ENCODE results near the gene CDC42BPA. TPM values are rescaled to one million over a fixed set of nuclear protein-coding genes. Genes with fewer than 3 reads are reported as not detected.

CDC42BPA gene
- total and polyA plus RNA-seq, 2 of the 8 experiments (the other 6 are each of a cell fraction or from before 2014, with no cell fraction given), result 7.1 to 28.5 TPM

- TF ChIP-seq HDAC2 (IDR thresholded peaks at IDR 0.05; ENCODE audit: borderline replicate concordance in 1 of 2, low read depth in 2 of 2, low read length in 2 of 2), result no peak
- no peak for TF ChIP-seq RNF2 (IDR thresholded peaks at IDR 0.05; ENCODE audit: borderline replicate concordance, low read depth, low read length, missing control alignments, poor library complexity, severe bottlenecking)
- no peak for TF ChIP-seq USF2 (IDR thresholded peaks at IDR 0.05; ENCODE audit: low read length)
- no peak for TF ChIP-seq CHD2 (IDR thresholded peaks at IDR 0.05; ENCODE audit: low read length)
- no peak for TF ChIP-seq ASH2L (IDR thresholded peaks at IDR 0.05; ENCODE audit: low read length)
Measured at GRCh38 chr1:226988334-226988666, 330.0 kb downstream of the CDC42BPA start (continued).

Measured in H1 (cell line).